Fibroblast of lung (primary cell): ENCODE results near the gene PLA2G2A. TPM values are rescaled to one million over a fixed set of nuclear protein-coding genes. Genes with fewer than 3 reads are reported as not detected.

Source experiments
- DNase-seq, 2 donors: peaks; one replicate each; pipeline versions ENCODE4 v3.0.0 to v3.0.0-alpha.2; 2010; ENCODE audit warnings: low read depth in 2 of 2
- H2AFZ ChIP-seq: 2 replicates; pipeline ENCODE4 v1.5.1; 2012; ENCODE audit warnings: low read length, control low read depth, inconsistent platforms
- H3K27ac ChIP-seq: 2 replicates; pipeline ENCODE4 v1.5.1; 2011; ENCODE audit warnings: low read length, control low read depth; ENCODE audit not compliant: insufficient read depth
- H3K27me3 ChIP-seq: 2 replicates; pipeline ENCODE4 v1.5.1; 2011; ENCODE audit warnings: mild to moderate bottlenecking, low read length; ENCODE audit not compliant: control insufficient read depth, insufficient read depth
- H3K36me3 ChIP-seq: 2 replicates; pipeline ENCODE4 v1.5.1; 2011; ENCODE audit warnings: low read length; ENCODE audit not compliant: control insufficient read depth, insufficient read depth
- H3K4me1 ChIP-seq: 2 replicates; pipeline ENCODE4 v1.5.1; 2011; ENCODE audit warnings: low read length; ENCODE audit not compliant: control insufficient read depth, insufficient read depth; ENCODE audit errors: extremely low read depth
- H3K4me2 ChIP-seq: 2 replicates; pipeline ENCODE4 v1.5.1; 2011; ENCODE audit warnings: low read length, control low read depth; ENCODE audit not compliant: insufficient read depth; ENCODE audit errors: extremely low read depth
- H3K4me3 ChIP-seq, 4 experiments: fragments of 200-600 bp in 1 of 4; sonication (generic) in 1 of 4; replicated peaks in 1 of 4; 2 replicates each; pipeline ENCODE4 v1.5.1; 2011 to 2016; ENCODE audit warnings: low read length in 4 of 4, low read depth in 3 of 4, mild to moderate bottlenecking in 3 of 4, control low read depth in 2 of 4, inconsistent platforms in 1 of 4, mixed read lengths in 1 of 4; ENCODE audit not compliant: insufficient read depth in 1 of 4; ENCODE audit errors: control extremely low read depth in 1 of 4
- H3K79me2 ChIP-seq: 2 replicates; pipeline ENCODE4 v1.5.1; 2012; ENCODE audit warnings: mild to moderate bottlenecking, low read length, inconsistent platforms; ENCODE audit not compliant: control insufficient read depth, insufficient read depth
- H3K9ac ChIP-seq: 2 replicates; pipeline ENCODE4 v1.5.1; 2011; ENCODE audit warnings: mild to moderate bottlenecking, low read length, control low read depth; ENCODE audit not compliant: insufficient read depth
- H3K9me3 ChIP-seq: 2 replicates; pipeline ENCODE4 v1.5.1; 2012; ENCODE audit warnings: low read depth, low read length; ENCODE audit not compliant: control insufficient read depth, insufficient read depth
- H4K20me1 ChIP-seq: 2 replicates; pipeline ENCODE4 v1.5.1; 2011; ENCODE audit warnings: low read length; ENCODE audit not compliant: control insufficient read depth, insufficient read depth; ENCODE audit errors: extremely low read depth
- EZH2 ChIP-seq: IDR thresholded peaks from 2 replicates; pipeline ENCODE4 v1.5.1; 2012; ENCODE audit warnings: low read length, control low read depth, mild to moderate bottlenecking; ENCODE audit errors: missing control alignments
- polyA minus RNA-seq: library from RNA; depleted of rRNA, polyadenylated mRNA; stranded (reverse); fragments of >200 nt; gene quantifications from 2 replicates; pipeline ENCODE4 v1.2.3, GENCODE V29; 2011; ENCODE audit warnings: low replicate concordance
- polyA plus RNA-seq, 2 donors: library from polyadenylated mRNA; depleted of rRNA in 1 of 2; stranded (reverse) in 1 of 2; unstranded in 1 of 2; fragments of >200 nt; gene quantifications; 2 replicates each; pipeline ENCODE4 v1.2.1, GENCODE V29; 2011 to 2012; ENCODE audit warnings: missing spikeins in 1 of 2
- total RNA-seq: library from RNA; depleted of rRNA; stranded (reverse); fragments of >200 nt; gene quantifications from 2 replicates; pipeline ENCODE4 v1.2.1, GENCODE V29; 2014
- TF ChIP-seq, protein P1 (sequence below), 2 donors: IDR thresholded peaks in 1 of 2; conservative IDR thresholded peaks in 1 of 2; 1 replicate in 1 of 2; 2 replicates in 1 of 2; pipeline ENCODE4 v1.5.1; 2011 to 2012; ENCODE audit warnings: low read length in 2 of 2, control low read depth in 1 of 2, inconsistent platforms in 1 of 2, low read depth in 1 of 2, mild to moderate bottlenecking in 1 of 2

PLA2G2A gene, protein sequence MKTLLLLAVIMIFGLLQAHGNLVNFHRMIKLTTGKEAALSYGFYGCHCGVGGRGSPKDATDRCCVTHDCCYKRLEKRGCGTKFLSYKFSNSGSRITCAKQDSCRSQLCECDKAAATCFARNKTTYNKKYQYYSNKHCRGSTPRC
- total RNA-seq, result 0.77 TPM in 1 of 2 replicates, not detected in the other
- 0.61 TPM in 1 of 2 replicates, not detected in the other for polyA plus RNA-seq
- polyA plus RNA-seq (2012), result 0.55 TPM in 1 of 2 replicates, not detected in the other
- not detected in 2 replicates for polyA minus RNA-seq

DNA sequence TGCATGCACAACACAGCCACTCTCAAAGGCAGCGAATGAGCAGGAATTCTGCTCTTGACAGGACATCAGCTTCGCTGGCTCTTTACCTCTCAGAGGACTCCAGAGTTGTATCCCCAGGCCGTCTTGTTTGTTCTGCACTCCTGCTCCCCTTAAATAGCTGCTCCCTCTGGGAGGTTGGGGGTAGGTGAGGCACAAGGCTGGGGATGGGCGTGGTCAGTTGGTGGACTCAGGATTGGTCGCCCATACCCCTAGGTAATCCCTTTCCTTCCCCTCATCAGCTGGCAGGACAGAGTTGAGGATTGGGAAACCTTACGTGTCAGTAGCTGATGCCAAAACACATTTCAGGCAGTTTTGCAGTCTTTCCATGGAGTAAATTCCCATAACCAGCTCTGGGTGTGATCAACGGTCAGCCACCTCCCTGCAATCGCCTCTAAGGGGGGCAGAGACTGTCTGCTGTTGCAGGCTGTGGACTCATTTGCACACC is at the start of gene PLA2G2A:
TSS of gene PLA2G2A (minus strand) at position 125 of the 484 bp plus-strand sequence. CDS start 845 bp downstream, outside the sequence.
- Histone ChIP-seq H3K9me3 (no peaks in the 10 kb centered on the region), H2AFZ (no peak within 1 kb of the TSS), H3K9ac (no peak within 1 kb of the TSS), H3K4me3 (no peak within 1 kb of the TSS), H4K20me1 (no peaks in the 10 kb centered on the region), H3K36me3 (no peaks in the 10 kb centered on the region), H3K27ac (no peak within 1 kb of the TSS), H3K4me2 (no peak within 1 kb of the TSS), H3K4me1 (no peaks in the 10 kb centered on the region), H3K27me3 (peaks cover 15% of the 10 kb centered on the region), H3K79me2 (no peaks in the 10 kb centered on the region)
- DNase-seq, result no peak
- TF ChIP-seq, protein P1, sequence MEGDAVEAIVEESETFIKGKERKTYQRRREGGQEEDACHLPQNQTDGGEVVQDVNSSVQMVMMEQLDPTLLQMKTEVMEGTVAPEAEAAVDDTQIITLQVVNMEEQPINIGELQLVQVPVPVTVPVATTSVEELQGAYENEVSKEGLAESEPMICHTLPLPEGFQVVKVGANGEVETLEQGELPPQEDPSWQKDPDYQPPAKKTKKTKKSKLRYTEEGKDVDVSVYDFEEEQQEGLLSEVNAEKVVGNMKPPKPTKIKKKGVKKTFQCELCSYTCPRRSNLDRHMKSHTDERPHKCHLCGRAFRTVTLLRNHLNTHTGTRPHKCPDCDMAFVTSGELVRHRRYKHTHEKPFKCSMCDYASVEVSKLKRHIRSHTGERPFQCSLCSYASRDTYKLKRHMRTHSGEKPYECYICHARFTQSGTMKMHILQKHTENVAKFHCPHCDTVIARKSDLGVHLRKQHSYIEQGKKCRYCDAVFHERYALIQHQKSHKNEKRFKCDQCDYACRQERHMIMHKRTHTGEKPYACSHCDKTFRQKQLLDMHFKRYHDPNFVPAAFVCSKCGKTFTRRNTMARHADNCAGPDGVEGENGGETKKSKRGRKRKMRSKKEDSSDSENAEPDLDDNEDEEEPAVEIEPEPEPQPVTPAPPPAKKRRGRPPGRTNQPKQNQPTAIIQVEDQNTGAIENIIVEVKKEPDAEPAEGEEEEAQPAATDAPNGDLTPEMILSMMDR (conservative IDR thresholded peaks at IDR 0.05 in 1 of 2, IDR thresholded peaks at IDR 0.05 in 1 of 2; ENCODE audit: low read depth in 1 of 2, low read length in 2 of 2), result no peak
- no peak for TF ChIP-seq EZH2

DNA sequence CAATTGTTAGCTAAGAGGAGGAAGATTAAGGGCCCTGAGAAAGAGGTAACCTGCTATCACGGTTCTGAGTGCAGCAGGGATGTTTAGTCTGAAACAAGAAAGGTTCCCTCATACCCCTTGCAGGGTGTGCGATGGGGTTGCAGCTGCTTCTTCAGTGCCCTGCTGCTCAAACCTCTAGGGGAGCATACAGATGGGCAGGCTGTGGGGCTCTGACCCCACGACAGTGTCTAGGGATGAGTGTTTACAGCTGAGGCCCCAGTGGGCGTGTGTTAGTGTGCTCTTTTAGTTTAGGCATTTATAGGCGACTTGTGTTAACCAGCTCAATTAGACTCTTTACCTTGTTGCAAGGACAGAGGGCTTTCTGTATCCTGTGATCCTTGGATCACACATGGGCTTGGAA is 49.3 kb upstream of the PLA2G2A start:
- H3K79me2 ChIP-seq, result no peaks in the 10 kb centered on the region
- no peak for DNase-seq
- H3K36me3 ChIP-seq, result no peaks in the 10 kb centered on the region
- no peak overlapping the region for H3K27ac ChIP-seq
- no peaks in the 10 kb centered on the region for H4K20me1 ChIP-seq
- no peaks in the 10 kb centered on the region for H3K4me1 ChIP-seq
- peaks cover 5% of the 10 kb centered on the region for H3K27me3 ChIP-seq
- H3K9ac ChIP-seq, result no peak overlapping the region
- H3K4me2 ChIP-seq, result no peak overlapping the region
- no peaks in the 10 kb centered on the region for H3K9me3 ChIP-seq
- H3K4me3 ChIP-seq, result no peak overlapping the region
- TF ChIP-seq, protein P1 (conservative IDR thresholded peaks at IDR 0.05 in 1 of 2, IDR thresholded peaks at IDR 0.05 in 1 of 2; ENCODE audit: low read depth in 1 of 2, low read length in 2 of 2), result no peak
- TF ChIP-seq EZH2, result no peak
- no peak overlapping the region for H2AFZ ChIP-seq

DNA sequence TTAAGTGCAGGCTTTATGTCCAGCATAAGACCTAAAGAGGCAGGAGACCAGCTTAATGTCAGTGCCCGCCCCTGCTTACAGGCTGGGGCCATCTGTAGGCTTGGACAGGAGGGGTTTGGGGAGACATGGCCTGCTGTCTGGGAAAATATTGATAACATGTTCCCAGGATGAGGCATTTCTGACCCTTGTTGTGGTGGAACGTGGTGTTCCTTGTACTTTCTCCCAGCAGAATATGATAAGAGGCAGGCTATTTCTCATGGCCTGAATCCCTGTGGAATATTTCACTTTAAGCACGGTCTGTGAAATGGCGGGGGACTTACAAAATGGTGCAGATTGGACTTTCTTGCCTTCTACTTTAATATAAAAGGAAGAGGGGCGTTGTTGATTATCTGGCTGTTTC is 48.7 kb upstream of the PLA2G2A start:
- TF ChIP-seq, protein P1 (conservative IDR thresholded peaks at IDR 0.05 in 1 of 2, IDR thresholded peaks at IDR 0.05 in 1 of 2; ENCODE audit: low read depth in 1 of 2, low read length in 2 of 2), result no peak
- Histone ChIP-seq H3K4me1 (no peaks in the 10 kb centered on the region), H3K4me2 (no peak overlapping the region), H3K27ac (no peak overlapping the region), H3K79me2 (no peaks in the 10 kb centered on the region), H3K4me3 (no peak overlapping the region), H3K36me3 (no peaks in the 10 kb centered on the region), H4K20me1 (no peaks in the 10 kb centered on the region), H2AFZ (no peak overlapping the region), H3K27me3 (peaks cover 5% of the 10 kb centered on the region), H3K9ac (no peak overlapping the region), H3K9me3 (no peaks in the 10 kb centered on the region)
- DNase-seq, result no peak
